Colon (tissue), 2 donors: ENCODE results near the gene NCAM2.
"Not testable (repeated sequence)": the region's sequence is repeated elsewhere in the genome, so short reads cannot be mapped to it uniquely, and the experiment has no call there.

Experiments used
- FAIRE-seq: peaks from 2 replicates; lab custom pipeline; 2012; peaks lifted over from hg19 to GRCh38; lab: Jason Lieb, UNC
- donor health status: control.
- donor health status: control.

NCAM2 gene

GRCh38 chr21:21103692-21104091, 105.5 kb downstream of the NCAM2 start:
- FAIRE-seq, result no peak

GRCh38 chr21:21109736-21110135, 111.5 kb downstream of the NCAM2 start:
- FAIRE-seq, result no peak

GRCh38 chr21:21111309-21111920, 113.2 kb downstream of the NCAM2 start:
- FAIRE-seq, result no peak

- FAIRE-seq, result no peak
Observed at GRCh38 chr21:21114461-21114860, 116.3 kb downstream of the NCAM2 start.

GRCh38 chr21:21119091-21119490, 120.9 kb downstream of the NCAM2 start:
- FAIRE-seq, result no peak

- no peak for FAIRE-seq
Observed at GRCh38 chr21:21122680-21123079, 124.5 kb downstream of the NCAM2 start.

- no peak for FAIRE-seq
Observed at GRCh38 chr21:21132390-21132789, 134.2 kb downstream of the NCAM2 start.

GRCh38 chr21:21137986-21138385, 139.8 kb downstream of the NCAM2 start:
- FAIRE-seq, result no peak

- FAIRE-seq, result no peak
Observed at GRCh38 chr21:21146587-21147373, 148.6 kb downstream of the NCAM2 start.

GRCh38 chr21:21147374-21147745, 149.2 kb downstream of the NCAM2 start:
- no peak for FAIRE-seq

GRCh38 chr21:21148009-21148408, 149.8 kb downstream of the NCAM2 start:
- FAIRE-seq, result no peak

GRCh38 chr21:21148514-21148913, 150.3 kb downstream of the NCAM2 start:
- no peak for FAIRE-seq

- not testable (repeated sequence) for FAIRE-seq
Observed at GRCh38 chr21:21149445-21149844, 151.2 kb downstream of the NCAM2 start.

- no peak for FAIRE-seq
Observed at GRCh38 chr21:21151231-21151630, 153.0 kb downstream of the NCAM2 start.

- FAIRE-seq, result no peak
Observed at GRCh38 chr21:21156397-21156796, 158.2 kb downstream of the NCAM2 start.

- FAIRE-seq, result no peak
Observed at GRCh38 chr21:21156957-21157356, 158.7 kb downstream of the NCAM2 start.

- no peak for FAIRE-seq
Observed at GRCh38 chr21:21158376-21158918, 160.2 kb downstream of the NCAM2 start.

- FAIRE-seq, result no peak
Observed at GRCh38 chr21:21159253-21159899, 161.2 kb downstream of the NCAM2 start.

GRCh38 chr21:21162786-21163185, 164.6 kb downstream of the NCAM2 start:
- FAIRE-seq, result no peak

GRCh38 chr21:21163904-21164303, 165.7 kb downstream of the NCAM2 start:
- no peak for FAIRE-seq

- no peak for FAIRE-seq
Observed at GRCh38 chr21:21165063-21165645, 166.9 kb downstream of the NCAM2 start.

- no peak for FAIRE-seq
Observed at GRCh38 chr21:21174676-21175075, 176.5 kb downstream of the NCAM2 start.
